ENCODE data around the gene UBASH3B. TPM values are rescaled to one million over a fixed set of nuclear protein-coding genes. Genes with fewer than 3 reads are reported as not detected.

UBASH3B gene
- total RNA-seq, 3 donors from 2014 or later, result 3.5 to 5.9 (median 3.9) TPM

- Histone ChIP-seq H3K4me1 (ENCODE audit: low read depth) (no peaks in the 10 kb centered on the region), H3K36me3 (ENCODE audit: low read depth) (no peaks in the 10 kb centered on the region), H3K4me3 (no peak overlapping the region), H3K9me3 (no peaks in the 10 kb centered on the region)
- no peak for ATAC-seq
- DNase-seq, result no peak
- intact Hi-C loops (cut with DNase I, micrococcal nuclease), result no loop called here
- no peak for TF ChIP-seq CTCF (IDR thresholded peaks at IDR 0.05)
Observed at GRCh38 chr11:122665861-122666260, 10.3 kb downstream of the UBASH3B start.

GRCh38 chr11:122666743-122667142 lies 11.2 kb downstream of the UBASH3B start:
- DNase-seq, result no peak
- H3K4me1 ChIP-seq (ENCODE audit: low read depth), result no peaks in the 10 kb centered on the region
- no peak overlapping the region for H3K4me3 ChIP-seq
- ATAC-seq, result no peak
- H3K36me3 ChIP-seq (ENCODE audit: low read depth), result no peaks in the 10 kb centered on the region
- intact Hi-C loops (cut with DNase I, micrococcal nuclease), result no loop called here
- no peaks in the 10 kb centered on the region for H3K9me3 ChIP-seq
- no peak for TF ChIP-seq CTCF (IDR thresholded peaks at IDR 0.05)

GRCh38 chr11:122668562-122669090 lies 13.1 kb downstream of the UBASH3B start:
- peak; percentile 20 for ATAC-seq
- Histone ChIP-seq H3K4me3 (no peak overlapping the region), H3K9me3 (no peaks in the 10 kb centered on the region), H3K36me3 (ENCODE audit: low read depth) (no peaks in the 10 kb centered on the region), H3K4me1 (ENCODE audit: low read depth) (no peaks in the 10 kb centered on the region)
- intact Hi-C loops (cut with DNase I, micrococcal nuclease), result no loop called here
- no peak for TF ChIP-seq CTCF (IDR thresholded peaks at IDR 0.05)
- no peak for DNase-seq

GRCh38 chr11:122670131-122670530 lies 14.6 kb downstream of the UBASH3B start:
- no peaks in the 10 kb centered on the region for H3K36me3 ChIP-seq (ENCODE audit: low read depth)
- ATAC-seq, result no peak
- no peak for TF ChIP-seq CTCF (IDR thresholded peaks at IDR 0.05)
- no peaks in the 10 kb centered on the region for H3K4me1 ChIP-seq (ENCODE audit: low read depth)
- no peak for DNase-seq
- intact Hi-C loops (cut with DNase I, micrococcal nuclease), result no loop called here
- H3K4me3 ChIP-seq, result no peak overlapping the region
- no peaks in the 10 kb centered on the region for H3K9me3 ChIP-seq

- no peak for TF ChIP-seq CTCF (IDR thresholded peaks at IDR 0.05)
- Histone ChIP-seq H3K9me3 (no peaks in the 10 kb centered on the region), H3K36me3 (ENCODE audit: low read depth) (no peaks in the 10 kb centered on the region), H3K4me3 (no peak overlapping the region), H3K4me1 (ENCODE audit: low read depth) (no peaks in the 10 kb centered on the region)
- DNase-seq, result no peak
- intact Hi-C loops (cut with DNase I, micrococcal nuclease), result no loop called here
- ATAC-seq, result no peak
Observed at GRCh38 chr11:122671400-122671891, 15.9 kb downstream of the UBASH3B start.

GRCh38 chr11:122672892-122673291 lies 17.4 kb downstream of the UBASH3B start:
- no peaks in the 10 kb centered on the region for H3K36me3 ChIP-seq (ENCODE audit: low read depth)
- intact Hi-C loops (cut with DNase I, micrococcal nuclease), result no loop called here
- ATAC-seq, result peak; percentile 10
- H3K4me1 ChIP-seq (ENCODE audit: low read depth), result no peaks in the 10 kb centered on the region
- DNase-seq, result peak in 1 of 3 donors; percentile 16
- H3K4me3 ChIP-seq, result no peak overlapping the region
- H3K9me3 ChIP-seq, result no peaks in the 10 kb centered on the region
- no peak for TF ChIP-seq CTCF (IDR thresholded peaks at IDR 0.05)
